WTC11 (cell line): Measurements from ENCODE around the gene KCND3.

Experiments
- ATF1 ChIP-seq: sonication (generic); formaldehyde crosslinking; IDR thresholded peaks from 2 replicates; pipeline ENCODE4 v1.8.1; 2023; ENCODE audit warnings: mild to moderate bottlenecking, moderate library complexity, missing genetic modification reagents
- CTCF ChIP-seq: fragments of 200-600 bp; IDR thresholded peaks from 2 replicates; pipeline ENCODE4 v1.8.0; 2022; ENCODE audit warnings: antibody characterized with exemption
- JUN ChIP-seq: sonication (generic); formaldehyde crosslinking; IDR thresholded peaks from 2 replicates; pipeline ENCODE4 v1.8.0; 2023; ENCODE audit warnings: mild to moderate bottlenecking, missing genetic modification reagents
- SP1 ChIP-seq: sonication (generic); formaldehyde crosslinking; conservative IDR thresholded peaks from 2 replicates; pipeline ENCODE4 v1.8.1; 2022; ENCODE audit warnings: missing genetic modification reagents

GRCh38 chr1:111738436-111739193 is 250.9 kb downstream of the KCND3 start:
- no peak for TF ChIP-seq JUN (CRISPR knock-in tag)
- no peak for TF ChIP-seq CTCF
- no peak for TF ChIP-seq ATF1 (CRISPR knock-in tag)
- TF ChIP-seq SP1 (CRISPR knock-in tag): no peak; the same call in 1 of the 2 replicates
